IPS DF 19.7 (cell line): Measurements from ENCODE around the gene CPNE5.
"Not testable (repeated sequence)": the region's sequence is repeated elsewhere in the genome, so short reads cannot be mapped to it uniquely, and the experiment has no call there.

Experiments
- DNase-seq: peaks from one replicate; pipeline ENCODE4 v3.0.0-alpha.2; 2013; ENCODE audit warnings: low read depth, low spot score

The CPNE5 gene

DNA sequence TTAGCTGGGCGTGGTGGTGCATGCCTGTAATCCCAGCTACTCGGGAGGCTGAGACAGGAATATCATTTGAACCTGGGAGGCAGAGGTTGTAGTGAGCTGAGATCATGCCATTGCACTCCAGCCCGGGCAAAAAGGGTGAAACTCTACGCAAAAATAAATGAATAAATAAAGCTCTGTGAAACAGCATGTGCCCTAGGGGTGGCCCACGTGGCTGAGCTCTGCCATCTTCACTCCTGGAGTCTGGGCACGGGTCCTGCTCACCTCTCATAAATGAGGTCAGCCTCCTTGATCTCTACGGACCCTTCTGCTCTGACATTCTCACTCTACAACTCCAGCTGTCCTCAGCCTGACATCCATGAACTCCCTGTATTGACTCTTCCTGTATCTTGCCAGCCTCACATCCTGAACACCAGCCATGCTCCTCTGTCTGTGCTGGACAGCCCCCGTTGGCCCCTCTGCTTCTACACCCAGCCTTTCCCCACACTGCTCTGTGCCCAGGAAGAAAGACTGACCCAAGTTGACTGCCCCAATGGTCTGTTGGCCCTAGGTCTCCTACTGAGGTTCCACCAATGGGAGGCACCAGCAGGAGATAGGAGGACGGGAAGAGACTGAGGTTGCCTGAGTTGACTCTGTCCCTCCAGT, 21.9 kb downstream of the CPNE5 start:
- DNase-seq: no peak

GRCh38 chr6:36815962-36816735, 23.1 kb downstream of the CPNE5 start:
- no peak for DNase-seq

DNA sequence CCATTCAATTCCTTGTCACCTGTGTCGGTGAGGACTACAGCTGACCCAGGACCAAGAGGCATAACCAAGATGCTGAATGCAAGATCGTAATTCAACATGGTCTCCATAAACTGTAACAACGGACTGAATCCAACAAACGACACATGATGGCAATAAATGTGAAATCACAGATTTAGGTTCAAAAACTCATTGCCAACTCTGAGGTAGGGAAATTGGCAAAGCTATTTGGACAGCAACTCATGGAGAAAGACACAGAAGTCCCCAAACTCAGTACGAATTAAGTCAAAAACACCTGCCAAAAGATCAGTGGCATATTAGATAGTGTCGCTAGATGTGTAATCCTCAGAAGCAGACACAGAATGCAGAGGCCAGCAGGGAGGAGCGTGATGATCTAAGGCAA, 25.0 kb downstream of the CPNE5 start:
- no peak for DNase-seq

DNA sequence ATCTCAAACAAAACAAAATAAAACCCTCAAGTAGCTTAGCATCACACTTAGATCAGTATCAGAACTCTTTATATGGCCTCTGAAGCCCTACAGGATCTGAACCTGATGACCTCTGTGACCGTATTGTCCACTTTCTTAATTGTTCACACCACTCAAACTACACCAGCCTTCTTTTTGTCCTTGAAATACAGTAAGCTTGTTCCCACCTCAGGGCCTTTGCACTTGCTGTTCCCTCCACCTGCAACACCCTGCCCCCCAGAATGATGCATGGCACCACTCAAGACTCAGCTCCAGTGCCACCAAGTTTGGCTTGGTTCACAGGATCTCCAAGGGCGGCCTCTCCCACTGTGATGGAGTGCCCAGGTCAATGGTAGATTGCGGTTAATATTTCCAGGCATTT, 25.7 kb downstream of the CPNE5 start:
- DNase-seq: no peak

GRCh38 chr6:36813047-36813446, 26.2 kb downstream of the CPNE5 start:
- DNase-seq: not testable (repeated sequence)

DNA sequence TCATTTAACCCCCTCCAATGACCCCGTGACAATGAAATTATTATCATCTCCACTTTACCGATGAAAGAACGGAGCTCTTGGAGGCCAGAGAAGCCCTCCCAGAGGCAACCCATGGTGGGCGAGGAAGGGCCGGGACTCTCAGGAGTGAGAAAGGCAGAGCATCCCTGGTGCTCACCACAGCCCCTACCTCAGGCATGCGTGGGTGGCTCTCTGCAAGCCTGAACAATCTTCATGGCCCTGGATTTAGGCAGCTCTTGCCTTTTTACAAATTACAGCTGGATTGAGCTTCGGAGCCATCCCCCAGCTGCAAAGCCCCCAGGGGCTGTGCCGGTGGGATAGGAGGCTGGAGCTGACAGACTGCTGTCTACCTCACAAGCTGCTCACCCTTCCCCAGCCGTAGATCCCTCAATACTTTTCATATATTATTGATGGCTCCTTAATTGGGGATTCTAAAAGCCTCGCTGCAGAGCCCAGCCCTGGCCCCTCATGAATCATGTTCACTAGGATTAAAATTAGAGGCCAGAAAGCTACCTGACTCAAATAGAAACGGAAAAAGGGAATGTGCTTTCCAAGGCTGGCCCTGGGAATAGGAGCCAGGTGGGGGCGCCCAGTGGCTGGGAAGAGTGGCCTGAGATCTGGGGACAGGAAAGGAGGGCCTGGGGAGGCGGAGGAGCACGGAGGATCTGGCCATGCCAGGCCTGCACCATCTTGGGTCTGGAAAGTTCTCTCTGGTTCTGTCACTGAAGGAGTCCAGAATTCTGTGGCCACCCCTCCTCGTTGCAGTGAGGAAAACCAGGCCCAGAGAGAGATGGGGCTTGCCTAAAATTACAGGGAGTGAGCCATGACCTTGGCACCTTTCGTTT, 29.1 kb downstream of the CPNE5 start:
- DNase-seq: no peak

DNA sequence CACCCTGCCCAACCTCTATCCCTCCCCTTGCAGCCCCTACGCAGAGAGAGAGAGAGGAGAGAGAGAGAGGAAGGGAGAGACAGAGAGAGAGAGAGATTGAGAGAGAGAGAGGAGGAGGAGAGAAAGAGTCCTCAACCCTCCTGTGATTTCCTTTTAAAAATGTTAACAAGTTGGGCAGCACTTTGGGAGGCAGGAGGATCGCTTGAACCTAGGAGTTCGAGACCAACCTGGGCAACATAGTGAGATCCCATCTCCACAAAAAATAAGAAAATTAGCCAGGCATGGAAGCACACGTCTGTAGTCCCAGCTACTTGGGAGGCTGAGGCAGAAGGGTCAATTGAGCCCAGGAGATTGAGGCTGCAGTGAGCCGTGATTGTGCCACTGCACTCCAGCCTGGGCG, 30.1 kb downstream of the CPNE5 start:
- DNase-seq: no peak

GRCh38 chr6:36808634-36809033, 30.6 kb downstream of the CPNE5 start:
- no peak for DNase-seq

GRCh38 chr6:36807750-36808149, 31.5 kb downstream of the CPNE5 start:
- DNase-seq: no peak

DNA sequence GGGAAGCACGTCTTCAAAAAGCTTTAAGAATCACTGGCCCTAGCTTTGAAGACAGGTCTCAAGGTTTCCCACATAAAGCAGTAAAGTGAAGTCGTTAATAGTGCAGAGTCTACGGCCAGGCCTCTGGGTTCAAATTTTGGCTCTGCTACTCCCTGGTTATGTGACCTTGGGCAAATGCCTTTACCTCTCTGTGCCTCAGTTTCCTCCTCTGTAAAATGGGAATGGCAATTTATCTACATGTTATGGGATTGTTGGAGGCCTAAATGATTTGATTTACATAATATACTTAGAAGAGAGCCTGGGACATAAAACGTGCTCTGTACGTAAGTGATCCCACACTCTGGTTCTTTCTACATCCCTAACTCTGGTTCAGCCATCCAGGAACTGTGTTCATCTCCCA, 32.1 kb downstream of the CPNE5 start:
- no peak for DNase-seq

- DNase-seq: no peak
These were observed 33.3 kb downstream of the CPNE5 start for GRCh38 chr6:36805917-36806316.

GRCh38 chr6:36805096-36805797, 34.0 kb downstream of the CPNE5 start:
- no peak for DNase-seq

- no peak for DNase-seq
These were observed 34.7 kb downstream of the CPNE5 start for GRCh38 chr6:36804563-36804962.

DNA sequence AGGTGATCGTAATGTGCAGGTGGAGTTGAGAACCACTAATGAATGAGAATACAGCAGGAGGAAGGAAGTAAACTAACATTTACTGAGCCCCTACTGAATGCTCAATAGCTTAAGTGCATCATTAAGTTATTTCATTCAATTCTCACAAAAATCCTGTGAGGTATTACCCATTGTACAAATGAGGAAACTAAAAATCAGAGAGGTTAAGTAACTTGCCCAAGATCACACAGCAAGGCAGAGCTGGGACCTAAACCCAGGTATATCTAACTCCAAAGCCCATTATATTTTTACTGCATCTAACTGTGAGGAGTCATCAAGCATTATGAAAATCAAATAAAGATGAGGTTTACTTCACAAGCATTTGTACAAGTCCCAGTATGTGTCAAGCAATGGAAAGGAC, 35.3 kb downstream of the CPNE5 start:
- DNase-seq: no peak

- no peak for DNase-seq
These were observed 35.8 kb downstream of the CPNE5 start for GRCh38 chr6:36803482-36803881.

DNA sequence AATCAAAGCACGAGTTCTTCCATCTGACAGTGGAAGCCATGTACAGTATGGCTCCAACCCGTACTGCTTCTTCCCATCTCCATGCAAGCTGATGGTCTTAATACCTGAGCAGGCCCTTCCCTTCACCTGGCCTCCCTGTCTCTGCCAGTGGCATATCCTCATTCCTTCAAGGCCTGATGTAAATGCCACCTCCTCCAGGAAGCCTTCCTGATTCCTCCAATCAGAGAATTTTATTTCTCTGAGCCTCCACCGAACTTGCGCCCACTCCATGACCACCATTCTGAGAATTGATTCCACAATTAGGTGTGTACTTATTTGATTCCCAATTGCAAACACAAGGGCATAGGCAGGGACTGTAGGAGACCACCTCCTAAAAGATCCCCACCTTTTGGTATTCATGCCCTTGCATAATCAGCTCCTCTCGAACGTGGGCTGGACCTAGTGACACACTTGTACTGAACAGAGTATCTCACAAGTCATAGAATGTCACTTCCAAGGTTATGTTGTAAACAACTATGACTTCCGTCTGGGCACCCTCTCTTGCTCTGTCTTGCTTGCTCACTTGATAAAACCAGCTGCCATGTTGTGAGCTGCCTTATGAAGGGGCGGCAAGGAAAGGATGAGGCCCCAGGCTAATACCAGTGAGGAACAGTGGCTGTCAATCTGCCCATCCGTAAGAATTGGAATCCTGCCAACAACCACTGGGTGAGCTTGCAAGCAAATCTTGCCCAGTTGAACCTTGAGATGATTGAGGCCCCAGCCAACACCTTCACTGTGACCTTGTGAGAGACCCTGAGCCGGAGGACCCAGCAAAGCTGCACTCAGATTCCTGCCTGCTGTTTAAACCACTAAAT, 38.8 kb downstream of the CPNE5 start:
- DNase-seq: no peak

- no peak for DNase-seq
These were observed 40.4 kb downstream of the CPNE5 start for GRCh38 chr6:36798852-36799251.

- no peak for DNase-seq
These were observed 41.6 kb downstream of the CPNE5 start for GRCh38 chr6:36797653-36798052.

DNA sequence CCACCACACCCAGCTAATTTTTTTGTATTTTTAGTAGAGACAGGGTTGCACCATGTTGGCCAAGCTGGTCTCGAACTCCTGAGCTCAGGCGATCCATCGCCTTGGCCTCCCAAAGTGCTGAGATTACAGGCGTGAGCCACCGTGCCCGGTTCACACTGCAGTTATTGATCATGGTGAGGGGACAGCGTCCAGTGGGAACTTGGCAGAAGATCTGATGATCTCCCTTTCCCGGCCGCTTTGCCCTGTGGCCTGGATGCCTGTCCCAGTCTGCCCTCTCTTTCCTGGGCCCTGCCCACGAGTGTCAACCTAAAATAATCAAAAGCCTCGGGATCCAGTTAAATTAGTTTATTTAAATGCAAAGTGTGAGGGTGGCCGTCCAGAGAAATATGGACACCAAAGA, 42.2 kb downstream of the CPNE5 start:
- no peak for DNase-seq

DNA sequence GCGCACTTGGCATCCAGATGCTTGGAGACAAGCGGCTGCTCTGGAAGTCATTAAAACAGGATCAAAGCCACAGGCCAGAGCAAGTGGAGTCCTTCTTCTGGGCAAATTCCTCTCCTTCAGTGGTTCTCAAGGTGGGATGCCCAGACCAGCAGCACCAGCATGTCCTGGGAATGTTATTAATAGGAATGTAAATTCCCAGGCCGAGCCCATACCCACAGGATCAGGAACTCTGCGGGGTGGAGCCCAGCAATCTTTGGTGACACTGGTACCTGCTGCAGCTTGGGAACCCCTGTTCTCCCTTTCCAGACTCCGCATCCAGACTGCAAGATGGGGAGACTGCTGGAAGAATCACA, 44.6 kb downstream of the CPNE5 start:
- DNase-seq: no peak
